HS-5 (cell line): Measurements from ENCODE around the gene DALRD3.
A peak's percentile ranks its signal among the peaks of the same experiment; 100 is the strongest.

Experiments
- DNase-seq: peaks from one replicate; pipeline ENCODE4 v3.0.0-alpha.2; 2012; ENCODE audit warnings: low read depth

Gene DALRD3

GRCh38 chr3:49017971-49018706 lies at the start of gene DALRD3:
TSS of gene DALRD3 (minus strand) at chr3:49018580. CDS start at chr3:49018564, 16 bp downstream.
- no peak for DNase-seq

- no peak for DNase-seq
These were observed 39.6 kb upstream of the DALRD3 start for GRCh38 chr3:49058011-49058410.

- no peak for DNase-seq
These were observed 38.9 kb upstream of the DALRD3 start for GRCh38 chr3:49057268-49057667.

- DNase-seq = no peak
These were observed 36.0 kb upstream of the DALRD3 start for GRCh38 chr3:49054344-49054862.

GRCh38 chr3:49053543-49053942 lies 35.2 kb upstream of the DALRD3 start:
- no peak for DNase-seq

GRCh38 chr3:49035281-49035680 lies 16.9 kb upstream of the DALRD3 start:
- no peak for DNase-seq

GRCh38 chr3:49034650-49035049 lies 16.3 kb upstream of the DALRD3 start:
- DNase-seq = no peak

GRCh38 chr3:49032646-49033304 lies 14.4 kb upstream of the DALRD3 start:
- no peak for DNase-seq

- DNase-seq = no peak
These were observed 11.9 kb upstream of the DALRD3 start for GRCh38 chr3:49030321-49030720.

GRCh38 chr3:49029563-49029884 lies 11.1 kb upstream of the DALRD3 start:
- DNase-seq = no peak

GRCh38 chr3:49028673-49029562 lies 10.5 kb upstream of the DALRD3 start, which contains the start of gene IMPDH2:
TSS of gene IMPDH2 (minus strand) at chr3:49029398. CDS start at chr3:49029350, 48 bp downstream.
- peak; percentile 73 for DNase-seq

- no peak for DNase-seq
These were observed 9.9 kb upstream of the DALRD3 start for GRCh38 chr3:49028298-49028672.

- no peak for DNase-seq
These were observed 9.3 kb upstream of the DALRD3 start for GRCh38 chr3:49027634-49028033.

GRCh38 chr3:49026536-49026935 lies 8.2 kb upstream of the DALRD3 start:
- no peak for DNase-seq

- DNase-seq = no peak
These were observed 7.6 kb upstream of the DALRD3 start for GRCh38 chr3:49025793-49026520.

- DNase-seq = no peak
These were observed 6.8 kb upstream of the DALRD3 start for GRCh38 chr3:49025005-49025792.

GRCh38 chr3:49024449-49024848 lies 6.1 kb upstream of the DALRD3 start:
- DNase-seq = no peak

- no peak for DNase-seq
These were observed 5.4 kb upstream of the DALRD3 start for GRCh38 chr3:49023775-49024174.

- DNase-seq = no peak
These were observed 4.3 kb upstream of the DALRD3 start for GRCh38 chr3:49022688-49023171.

- peak; percentile 65 for DNase-seq
These were observed 3.7 kb upstream of the DALRD3 start, which contains the start of gene NDUFAF3 for GRCh38 chr3:49021813-49022687. TSS of gene NDUFAF3 (plus strand) at chr3:49022121. CDS start at chr3:49022145, 24 bp downstream.
